ENCODE measurements around the gene DIP2A.

Gene DIP2A

DNA sequence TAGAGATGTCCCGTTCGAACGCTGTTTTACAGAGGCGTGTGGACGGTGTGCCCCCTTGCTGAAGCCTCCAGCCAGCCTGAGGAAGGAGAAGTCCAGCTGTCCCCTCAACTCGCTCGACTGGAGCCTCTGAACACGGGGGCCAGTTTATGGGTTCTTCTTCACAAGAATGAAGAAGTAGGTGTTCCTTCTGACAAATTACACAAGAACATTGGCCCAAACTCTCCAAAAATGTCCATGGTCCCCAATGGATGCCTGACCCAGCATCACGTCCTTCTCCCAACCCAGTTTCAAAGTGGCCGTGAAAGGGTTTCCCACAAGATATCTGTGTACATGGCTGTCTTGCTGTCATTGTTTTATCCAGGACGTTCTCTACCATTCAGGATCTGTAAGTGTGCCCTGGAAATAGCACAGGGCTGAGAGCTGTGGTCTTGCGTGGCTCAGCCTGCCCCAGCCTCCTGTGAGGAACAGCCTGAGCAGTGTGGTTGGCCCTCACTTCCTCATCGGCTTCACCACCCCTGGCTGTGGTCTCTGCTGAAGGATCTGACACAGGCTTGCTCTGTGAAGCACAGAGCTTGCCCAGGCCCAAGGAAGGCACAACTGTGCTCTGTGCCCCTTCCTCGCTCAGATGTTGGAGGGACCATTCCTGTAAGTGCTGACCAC, 147.2 kb downstream of the DIP2A start:
- no peak overlapping the region for H3K4me3 ChIP-seq (ENCODE audit: low read length)
- TF ChIP-seq CTCF (conservative IDR thresholded peaks at IDR 0.05; ENCODE audit: low read depth, low read length), result no peak
- DNase-seq (ENCODE audit: low read depth), result no peak

DNA sequence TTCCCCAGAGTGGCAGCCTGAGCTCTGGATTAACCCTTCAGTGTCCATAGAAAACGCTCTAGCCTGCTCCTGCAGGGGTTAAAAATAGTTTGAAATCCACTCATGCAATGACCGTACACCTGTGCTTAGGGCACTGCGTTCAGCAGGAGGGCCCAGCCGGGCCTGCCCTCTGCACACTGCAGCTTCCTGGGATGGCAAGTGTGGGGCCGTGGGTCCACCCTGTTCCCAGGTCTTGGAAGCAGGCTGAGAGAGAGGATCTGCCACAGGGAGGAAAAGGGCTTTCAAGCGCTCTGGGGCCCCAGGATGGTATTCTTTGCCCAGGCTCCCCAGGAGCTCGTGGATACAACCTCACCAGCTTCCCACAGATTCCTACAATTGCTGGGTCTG, 147.7 kb downstream of the DIP2A start:
- no peak for DNase-seq (ENCODE audit: low read depth)
- TF ChIP-seq CTCF (conservative IDR thresholded peaks at IDR 0.05; ENCODE audit: low read depth, low read length), result no peak
- no peak overlapping the region for H3K4me3 ChIP-seq (ENCODE audit: low read length)

DNA sequence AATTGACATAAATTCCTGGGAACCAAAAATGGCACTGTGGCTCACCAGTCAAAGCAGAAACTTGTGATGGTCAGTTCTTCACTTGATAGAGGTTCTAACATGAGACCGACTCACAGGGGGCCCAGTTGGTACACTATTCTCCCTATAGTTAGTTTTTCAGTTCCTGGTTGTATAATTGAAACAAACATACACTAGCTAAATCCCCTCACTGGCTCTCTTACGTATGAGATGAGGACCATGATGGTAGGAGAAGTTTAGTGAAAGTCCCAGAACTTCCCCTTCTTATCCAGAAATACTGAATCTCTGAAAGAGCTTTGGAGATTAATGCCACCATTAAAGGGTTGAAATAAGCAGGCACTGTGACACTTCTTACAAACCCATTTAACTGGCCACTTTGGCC, 148.9 kb downstream of the DIP2A start:
- DNase-seq (ENCODE audit: low read depth), result no peak
- H3K4me3 ChIP-seq (ENCODE audit: low read length), result no peak overlapping the region
- no peak for TF ChIP-seq CTCF (conservative IDR thresholded peaks at IDR 0.05; ENCODE audit: low read depth, low read length)

DNA sequence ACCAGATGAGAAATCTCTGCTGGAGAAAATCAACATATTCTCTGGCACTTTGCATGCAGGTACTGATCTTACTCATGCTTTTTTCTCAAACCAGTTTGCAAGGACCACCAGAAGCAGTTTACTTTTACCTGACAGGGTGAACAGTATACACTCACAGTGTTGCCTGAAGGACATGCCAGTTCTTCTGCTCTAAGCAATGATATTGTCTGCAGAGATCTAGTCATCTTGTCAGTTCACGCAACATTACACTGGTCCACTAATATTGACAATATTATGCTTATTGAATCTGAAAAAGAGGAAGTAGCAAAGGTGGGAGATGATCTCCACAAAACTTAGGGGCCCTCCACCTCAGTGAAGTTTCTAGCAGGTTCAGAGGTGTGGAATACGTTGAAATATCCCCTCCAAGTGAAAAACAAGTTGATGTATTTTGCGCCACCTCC, 150.0 kb downstream of the DIP2A start:
- TF ChIP-seq CTCF (conservative IDR thresholded peaks at IDR 0.05; ENCODE audit: low read depth, low read length), result no peak
- no peak for DNase-seq (ENCODE audit: low read depth)
- H3K4me3 ChIP-seq (ENCODE audit: low read length), result no peak overlapping the region

- no peak for TF ChIP-seq CTCF (conservative IDR thresholded peaks at IDR 0.05; ENCODE audit: low read depth, low read length)
- H3K4me3 ChIP-seq (ENCODE audit: low read length), result no peak overlapping the region
- no peak for DNase-seq (ENCODE audit: low read depth)
Observed at GRCh38 chr21:46610018-46610701, 151.5 kb downstream of the DIP2A start.

GRCh38 chr21:46613391-46613790, 154.7 kb downstream of the DIP2A start:
- TF ChIP-seq CTCF (conservative IDR thresholded peaks at IDR 0.05; ENCODE audit: low read depth, low read length), result no peak
- H3K4me3 ChIP-seq (ENCODE audit: low read length), result no peak overlapping the region
- DNase-seq (ENCODE audit: low read depth), result no peak

- no peak for DNase-seq (ENCODE audit: low read depth)
- H3K4me3 ChIP-seq (ENCODE audit: low read length), result no peak overlapping the region
- no peak for TF ChIP-seq CTCF (conservative IDR thresholded peaks at IDR 0.05; ENCODE audit: low read depth, low read length)
Observed at GRCh38 chr21:46616050-46616449, 157.4 kb downstream of the DIP2A start.

All from retinal pigment epithelial cell (primary cell).